ENCODE results near the gene MORN3. TPM values are rescaled to one million over a fixed set of nuclear protein-coding genes. Genes with fewer than 3 reads are reported as not detected.
"Not testable (repeated sequence)": the region's sequence is repeated elsewhere in the genome, so short reads cannot be mapped to it uniquely, and the experiment has no call there.

Gene MORN3
- total RNA-seq, 1 donor from 2014 or later, result not detected

GRCh38 chr12:121692744-121693143 is 23.3 kb upstream of the MORN3 start:
- DNase-seq (ENCODE audit: low read depth), result not testable (repeated sequence)

- no peak for DNase-seq (ENCODE audit: low read depth)
Measured at GRCh38 chr12:121689430-121689829, 20.0 kb upstream of the MORN3 start.

GRCh38 chr12:121688966-121689365 is 19.5 kb upstream of the MORN3 start:
- no peak for DNase-seq (ENCODE audit: low read depth)

GRCh38 chr12:121679661-121680197 is 10.3 kb upstream of the MORN3 start:
- not testable (repeated sequence) for DNase-seq (ENCODE audit: low read depth)

- peak; percentile 53 for DNase-seq (ENCODE audit: low read depth)
Measured at GRCh38 chr12:121678716-121679300, 9.4 kb upstream of the MORN3 start.

- DNase-seq (ENCODE audit: low read depth), result no peak
Measured at GRCh38 chr12:121678305-121678704, 8.9 kb upstream of the MORN3 start.

- DNase-seq (ENCODE audit: low read depth), result no peak
Measured at GRCh38 chr12:121676190-121676589, 6.7 kb upstream of the MORN3 start.

GRCh38 chr12:121673013-121673511 is 3.6 kb upstream of the MORN3 start:
- no peak for DNase-seq (ENCODE audit: low read depth)

GRCh38 chr12:121668750-121669520 is 519 bp downstream of the MORN3 start:
- peak; percentile 40 for DNase-seq (ENCODE audit: low read depth)

GRCh38 chr12:121666829-121667228 is 2.6 kb downstream of the MORN3 start:
- DNase-seq (ENCODE audit: low read depth), result not testable (repeated sequence)

GRCh38 chr12:121663610-121663929 is 5.9 kb downstream of the MORN3 start:
- DNase-seq (ENCODE audit: low read depth), result no peak

GRCh38 chr12:121661353-121662105 is 7.9 kb downstream of the MORN3 start:
- DNase-seq (ENCODE audit: low read depth), result not testable (repeated sequence)

- no peak for DNase-seq (ENCODE audit: low read depth)
Measured at GRCh38 chr12:121657305-121658008, 12.0 kb downstream of the MORN3 start.

GRCh38 chr12:121656122-121656521 is 13.3 kb downstream of the MORN3 start:
- no peak for DNase-seq (ENCODE audit: low read depth)

- no peak for DNase-seq (ENCODE audit: low read depth)
Measured at GRCh38 chr12:121653999-121654398, 15.5 kb downstream of the MORN3 start.

- no peak for DNase-seq (ENCODE audit: low read depth)
Measured at GRCh38 chr12:121652767-121653497, 16.5 kb downstream of the MORN3 start.

- DNase-seq (ENCODE audit: low read depth), result no peak
Measured at GRCh38 chr12:121651320-121651719, 18.1 kb downstream of the MORN3 start.

GRCh38 chr12:121649819-121650353 is 19.6 kb downstream of the MORN3 start:
- DNase-seq (ENCODE audit: low read depth), result no peak

- DNase-seq (ENCODE audit: low read depth), result no peak
Measured at GRCh38 chr12:121649322-121649721, 20.1 kb downstream of the MORN3 start.

- DNase-seq (ENCODE audit: low read depth), result no peak
Measured at GRCh38 chr12:121648458-121649028, 20.9 kb downstream of the MORN3 start.
